HL-60 (cell line): ENCODE results near the gene CHTF18.

Experiments used
- DNase-seq, 2 experiments: peaks; one replicate each; pipeline ENCODE4 v3.0.0-alpha.2; 2010 to 2020; ENCODE audit warnings: low read depth in 1 of 2, low spot score in 1 of 2
- H3K27ac ChIP-seq: fragments of 250-450 bp; sonication (Bioruptor Pico); replicated peaks from 2 replicates; pipeline ENCODE4 v1.5.1; 2020; ENCODE audit warnings: mild to moderate bottlenecking, moderate library complexity
- H3K27me3 ChIP-seq: fragments of 250-450 bp; sonication (Bioruptor Pico); 2 replicates; pipeline ENCODE4 v1.5.1; 2021; ENCODE audit warnings: mild to moderate bottlenecking, moderate library complexity; ENCODE audit not compliant: insufficient read depth, poor library complexity, severe bottlenecking
- H3K4me3 ChIP-seq: replicated peaks from 2 replicates; pipeline ENCODE4 v1.5.1; 2011; ENCODE audit warnings: mild to moderate bottlenecking, control low read depth, low read length; ENCODE audit not compliant: insufficient read depth
- GABPA ChIP-seq: IDR thresholded peaks from 2 replicates; pipeline ENCODE4 v1.6.1; 2012; ENCODE audit warnings: low read depth
- POLR2AphosphoS5 ChIP-seq: IDR thresholded peaks from 2 replicates; pipeline ENCODE4 v1.6.1; 2012; ENCODE audit warnings: low read depth
- SPI1 ChIP-seq: IDR thresholded peaks from 2 replicates; pipeline ENCODE4 v1.6.1; 2012; ENCODE audit warnings: low read depth, mild to moderate bottlenecking, borderline replicate concordance
- TF ChIP-seq, protein P1 (sequence below): IDR thresholded peaks from one replicate; pipeline ENCODE4 v1.5.1; 2011; ENCODE audit warnings: low read length, control low read depth, inconsistent platforms; ENCODE audit not compliant: insufficient read depth
- TF ChIP-seq, protein P2 (sequence below): IDR thresholded peaks from 2 replicates; pipeline ENCODE4 v1.6.1; 2012; ENCODE audit warnings: low read depth; ENCODE audit not compliant: insufficient replicate concordance

The CHTF18 gene

DNA sequence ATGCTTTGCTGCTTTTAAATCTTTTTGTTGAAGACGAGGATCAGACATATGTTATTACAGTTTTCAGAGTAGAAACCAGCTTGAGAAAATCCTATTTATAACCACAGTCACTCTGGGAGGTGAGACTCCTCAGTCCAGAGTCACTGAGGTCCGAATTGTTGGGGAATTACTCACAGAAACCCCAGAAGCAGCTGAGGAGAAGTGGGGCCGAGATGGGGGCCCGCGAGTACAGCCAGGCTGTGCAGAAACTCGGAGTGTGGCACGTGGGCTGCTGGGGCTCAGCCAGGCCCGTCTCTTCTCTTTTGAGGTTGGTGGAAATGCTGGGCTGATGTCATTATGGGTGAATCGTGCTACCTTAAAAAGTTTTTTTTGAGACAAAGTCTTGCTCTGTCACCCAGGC is 26.6 kb downstream of the CHTF18 start:
- H3K4me3 ChIP-seq, result no peak overlapping the region
- TF ChIP-seq POLR2AphosphoS5, result no peak
- TF ChIP-seq, protein P1, sequence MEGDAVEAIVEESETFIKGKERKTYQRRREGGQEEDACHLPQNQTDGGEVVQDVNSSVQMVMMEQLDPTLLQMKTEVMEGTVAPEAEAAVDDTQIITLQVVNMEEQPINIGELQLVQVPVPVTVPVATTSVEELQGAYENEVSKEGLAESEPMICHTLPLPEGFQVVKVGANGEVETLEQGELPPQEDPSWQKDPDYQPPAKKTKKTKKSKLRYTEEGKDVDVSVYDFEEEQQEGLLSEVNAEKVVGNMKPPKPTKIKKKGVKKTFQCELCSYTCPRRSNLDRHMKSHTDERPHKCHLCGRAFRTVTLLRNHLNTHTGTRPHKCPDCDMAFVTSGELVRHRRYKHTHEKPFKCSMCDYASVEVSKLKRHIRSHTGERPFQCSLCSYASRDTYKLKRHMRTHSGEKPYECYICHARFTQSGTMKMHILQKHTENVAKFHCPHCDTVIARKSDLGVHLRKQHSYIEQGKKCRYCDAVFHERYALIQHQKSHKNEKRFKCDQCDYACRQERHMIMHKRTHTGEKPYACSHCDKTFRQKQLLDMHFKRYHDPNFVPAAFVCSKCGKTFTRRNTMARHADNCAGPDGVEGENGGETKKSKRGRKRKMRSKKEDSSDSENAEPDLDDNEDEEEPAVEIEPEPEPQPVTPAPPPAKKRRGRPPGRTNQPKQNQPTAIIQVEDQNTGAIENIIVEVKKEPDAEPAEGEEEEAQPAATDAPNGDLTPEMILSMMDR, result no peak
- TF ChIP-seq, protein P2, sequence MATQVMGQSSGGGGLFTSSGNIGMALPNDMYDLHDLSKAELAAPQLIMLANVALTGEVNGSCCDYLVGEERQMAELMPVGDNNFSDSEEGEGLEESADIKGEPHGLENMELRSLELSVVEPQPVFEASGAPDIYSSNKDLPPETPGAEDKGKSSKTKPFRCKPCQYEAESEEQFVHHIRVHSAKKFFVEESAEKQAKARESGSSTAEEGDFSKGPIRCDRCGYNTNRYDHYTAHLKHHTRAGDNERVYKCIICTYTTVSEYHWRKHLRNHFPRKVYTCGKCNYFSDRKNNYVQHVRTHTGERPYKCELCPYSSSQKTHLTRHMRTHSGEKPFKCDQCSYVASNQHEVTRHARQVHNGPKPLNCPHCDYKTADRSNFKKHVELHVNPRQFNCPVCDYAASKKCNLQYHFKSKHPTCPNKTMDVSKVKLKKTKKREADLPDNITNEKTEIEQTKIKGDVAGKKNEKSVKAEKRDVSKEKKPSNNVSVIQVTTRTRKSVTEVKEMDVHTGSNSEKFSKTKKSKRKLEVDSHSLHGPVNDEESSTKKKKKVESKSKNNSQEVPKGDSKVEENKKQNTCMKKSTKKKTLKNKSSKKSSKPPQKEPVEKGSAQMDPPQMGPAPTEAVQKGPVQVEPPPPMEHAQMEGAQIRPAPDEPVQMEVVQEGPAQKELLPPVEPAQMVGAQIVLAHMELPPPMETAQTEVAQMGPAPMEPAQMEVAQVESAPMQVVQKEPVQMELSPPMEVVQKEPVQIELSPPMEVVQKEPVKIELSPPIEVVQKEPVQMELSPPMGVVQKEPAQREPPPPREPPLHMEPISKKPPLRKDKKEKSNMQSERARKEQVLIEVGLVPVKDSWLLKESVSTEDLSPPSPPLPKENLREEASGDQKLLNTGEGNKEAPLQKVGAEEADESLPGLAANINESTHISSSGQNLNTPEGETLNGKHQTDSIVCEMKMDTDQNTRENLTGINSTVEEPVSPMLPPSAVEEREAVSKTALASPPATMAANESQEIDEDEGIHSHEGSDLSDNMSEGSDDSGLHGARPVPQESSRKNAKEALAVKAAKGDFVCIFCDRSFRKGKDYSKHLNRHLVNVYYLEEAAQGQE, result no peak
- TF ChIP-seq SPI1, result no peak
- TF ChIP-seq GABPA, result no peak
- no peak overlapping the region for H3K27ac ChIP-seq
- no peak for DNase-seq
- H3K27me3 ChIP-seq, result peaks cover 20% of the 10 kb centered on the region

DNA sequence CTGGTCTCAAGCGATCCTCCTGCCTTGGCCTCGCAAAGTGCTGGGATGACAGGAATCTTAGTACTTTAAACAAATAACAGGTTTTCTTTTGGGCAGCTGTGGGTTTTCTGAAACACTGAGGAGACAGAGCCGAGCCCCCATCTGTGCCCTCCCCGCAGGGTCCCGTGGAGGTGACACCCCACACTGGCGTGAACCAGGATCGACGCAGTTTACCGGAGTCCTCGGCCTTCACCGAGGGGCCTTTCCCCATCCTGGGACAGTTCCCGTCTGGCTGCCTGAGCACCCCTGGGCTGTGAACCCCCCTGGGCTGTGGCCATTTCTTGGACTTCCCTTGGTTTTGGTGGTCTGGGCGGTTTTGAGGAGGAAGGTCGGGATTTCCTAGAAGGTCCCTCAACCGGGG is 27.4 kb downstream of the CHTF18 start:
- TF ChIP-seq, protein P2, result no peak
- TF ChIP-seq POLR2AphosphoS5, result no peak
- TF ChIP-seq, protein P1, result no peak
- TF ChIP-seq SPI1, result no peak
- no peak for TF ChIP-seq GABPA
- peaks cover 20% of the 10 kb centered on the region for H3K27me3 ChIP-seq
- no peak for DNase-seq
- no peak overlapping the region for H3K27ac ChIP-seq
- no peak overlapping the region for H3K4me3 ChIP-seq

DNA sequence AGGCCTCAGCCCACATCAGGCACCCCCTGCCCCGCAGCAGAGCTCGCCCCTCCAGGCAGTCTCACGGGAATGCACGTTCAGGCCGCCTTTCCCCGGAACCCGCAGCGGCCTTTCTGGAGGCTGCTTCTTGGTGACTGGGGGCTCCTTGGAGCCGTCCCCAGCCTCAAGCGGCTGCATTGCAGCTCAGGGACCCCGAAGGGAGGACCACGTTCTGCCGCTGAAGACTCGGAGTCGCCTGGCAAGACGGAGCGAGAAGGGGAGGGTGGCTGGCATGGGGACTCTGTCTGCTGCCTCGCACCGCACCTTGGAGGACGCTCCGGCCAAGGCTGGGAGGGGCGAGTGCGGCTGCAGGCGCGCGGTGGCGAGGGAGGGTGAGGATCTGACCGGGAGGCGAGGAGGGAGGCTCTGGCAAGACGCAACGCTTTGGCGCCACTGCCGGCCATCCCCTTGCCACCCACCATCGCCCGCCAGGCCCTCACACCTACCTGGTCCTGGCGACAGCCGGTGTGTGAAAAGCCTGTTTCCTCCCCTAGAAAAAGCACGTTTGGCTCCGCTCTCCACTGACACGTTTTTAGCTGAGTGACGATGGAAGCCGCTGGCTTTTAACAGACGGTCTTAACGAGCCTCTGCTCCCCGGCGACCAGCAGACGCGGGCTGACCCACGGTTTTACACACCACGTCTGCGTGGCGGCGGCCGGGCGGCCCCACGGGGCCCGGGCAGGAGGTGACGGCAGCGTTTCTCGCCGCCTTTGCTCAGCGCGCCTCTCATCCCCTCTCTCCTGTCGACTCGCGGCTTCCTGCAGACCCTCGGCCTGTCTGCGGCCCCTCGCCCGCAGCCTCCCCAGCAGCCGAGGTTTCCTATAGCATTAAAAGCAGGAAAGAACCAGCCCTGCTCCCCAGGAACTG is 28.8 kb downstream of the CHTF18 start:
- Histone ChIP-seq H3K27ac (no peak overlapping the region), H3K27me3 (peaks cover 20% of the 10 kb centered on the region), H3K4me3 (no peak overlapping the region)
- TF ChIP-seq, protein P1, result no peak
- TF ChIP-seq SPI1 (no peak), GABPA (no peak), POLR2AphosphoS5 (no peak)
- TF ChIP-seq, protein P2, result no peak
- DNase-seq, result no peak
